HEK293 (cell line): ENCODE measurements around the gene LRRC26.

Source experiments
- CTCF ChIA-PET: fragments of 350-600 bp; formaldehyde crosslinking; extraction: SDS; loops from one replicate; lab custom pipeline; 2021; ENCODE audit warnings: antibody characterized with exemption; lab: Yijun Ruan, JAX
- POLR2A ChIA-PET: fragments of 300-600 bp; formaldehyde crosslinking; extraction: SDS; loops from one replicate; lab custom pipeline; 2020; ENCODE audit warnings: antibody characterized with exemption, inconsistent platforms; lab: Yijun Ruan, JAX
- H3K27ac ChIP-seq: fragments of 200-500 bp; sonication (Bioruptor generic); 2 replicates; pipeline ENCODE4 v1.5.1; 2014; ENCODE audit warnings: low read depth, low read length, control low read depth, inconsistent platforms; ENCODE audit errors: extremely low read depth
- H3K36me3 ChIP-seq, 2 experiments: fragments of 200-500 bp in 1 of 2; sonication (Bioruptor generic) in 1 of 2; 1 replicate in 1 of 2; 2 replicates in 1 of 2; pipeline ENCODE4 v1.5.1; 2014 to 2017; ENCODE audit warnings: inconsistent platforms in 2 of 2, low read length in 2 of 2; ENCODE audit not compliant: control insufficient read depth in 2 of 2, insufficient read depth in 1 of 2
- H3K4me1 ChIP-seq: fragments of 200-500 bp; sonication (Bioruptor generic); 2 replicates; pipeline ENCODE4 v1.5.1; 2014; ENCODE audit warnings: mild to moderate bottlenecking, low read length, inconsistent platforms; ENCODE audit not compliant: control insufficient read depth, insufficient read depth
- H3K4me3 ChIP-seq: 2 replicates; pipeline ENCODE4 v1.5.1; 2011; ENCODE audit warnings: low read depth, mild to moderate bottlenecking, control low read depth, low read length, moderate library complexity
- H3K9me3 ChIP-seq: fragments of 200-500 bp; sonication (Bioruptor generic); 2 replicates; pipeline ENCODE4 v1.5.1; 2014; ENCODE audit warnings: low read depth, low read length, inconsistent platforms; ENCODE audit not compliant: control insufficient read depth, insufficient read depth
- GLIS2 ChIP-seq: fragments of 450-650 bp; formaldehyde crosslinking; IDR thresholded peaks from 2 replicates; pipeline ENCODE4 v1.5.1; 2016; ENCODE audit warnings: missing biosample characterization, missing genetic modification characterization
- IKZF3 ChIP-seq: fragments of 450-650 bp; IDR thresholded peaks from 2 replicates; pipeline ENCODE4 v1.5.0; 2018; ENCODE audit warnings: missing biosample characterization, mild to moderate bottlenecking, missing genetic modification characterization, moderate library complexity
- MZF1 ChIP-seq: fragments of 450-650 bp; formaldehyde crosslinking; IDR thresholded peaks from 2 replicates; pipeline ENCODE4 v1.5.1; 2017; ENCODE audit warnings: missing biosample characterization, missing genetic modification characterization, borderline replicate concordance
- ZBTB8A ChIP-seq: fragments of 450-650 bp; formaldehyde crosslinking; IDR thresholded peaks from 2 replicates; pipeline ENCODE4 v1.5.1; 2016; ENCODE audit warnings: missing biosample characterization, missing genetic modification characterization
- ZFHX2 ChIP-seq: fragments of 450-650 bp; formaldehyde crosslinking; conservative IDR thresholded peaks from 2 replicates; pipeline ENCODE4 v1.5.1; 2016; ENCODE audit warnings: missing biosample characterization, missing genetic modification characterization
- ZFP3 ChIP-seq: fragments of 450-650 bp; formaldehyde crosslinking; IDR thresholded peaks from 2 replicates; pipeline ENCODE4 v1.5.1; 2016; ENCODE audit warnings: low read depth, missing biosample characterization, missing genetic modification characterization
- ZNF140 ChIP-seq: fragments of 450-650 bp; formaldehyde crosslinking; IDR thresholded peaks from 2 replicates; pipeline ENCODE4 v1.5.1; 2016; ENCODE audit warnings: missing biosample characterization, missing genetic modification characterization
- ZNF2 ChIP-seq: fragments of 450-650 bp; formaldehyde crosslinking; IDR thresholded peaks from 2 replicates; pipeline ENCODE4 v1.5.1; 2016; ENCODE audit warnings: missing biosample characterization, missing genetic modification characterization
- ZNF266 ChIP-seq: fragments of 450-650 bp; formaldehyde crosslinking; IDR thresholded peaks from 2 replicates; pipeline ENCODE4 v1.5.1; 2016; ENCODE audit warnings: missing biosample characterization, missing genetic modification characterization, low read depth
- ZNF366 ChIP-seq: fragments of 450-650 bp; formaldehyde crosslinking; conservative IDR thresholded peaks from 2 replicates; pipeline ENCODE4 v1.5.1; 2016; ENCODE audit warnings: missing biosample characterization, missing genetic modification characterization
- ZNF391 ChIP-seq: fragments of 450-650 bp; formaldehyde crosslinking; IDR thresholded peaks from 2 replicates; pipeline ENCODE4 v1.5.1; 2016; ENCODE audit warnings: low read depth, missing biosample characterization, missing genetic modification characterization, borderline replicate concordance
- ZNF394 ChIP-seq: fragments of 450-650 bp; formaldehyde crosslinking; IDR thresholded peaks from 2 replicates; pipeline ENCODE4 v1.5.1; 2016; ENCODE audit warnings: missing biosample characterization, missing genetic modification characterization, mild to moderate bottlenecking, moderate library complexity, borderline replicate concordance
- ZNF600 ChIP-seq: fragments of 450-650 bp; formaldehyde crosslinking; IDR thresholded peaks from 2 replicates; pipeline ENCODE4 v1.5.1; 2016; ENCODE audit warnings: missing biosample characterization, missing genetic modification characterization
- ZNF654 ChIP-seq: fragments of 450-650 bp; formaldehyde crosslinking; IDR thresholded peaks from 2 replicates; pipeline ENCODE4 v1.5.1; 2016; ENCODE audit warnings: low read depth, missing biosample characterization, missing genetic modification characterization
- ZNF670 ChIP-seq: fragments of 450-650 bp; formaldehyde crosslinking; IDR thresholded peaks from 2 replicates; pipeline ENCODE4 v1.5.1; 2016; ENCODE audit warnings: missing biosample characterization, missing genetic modification characterization, low read depth
- TF ChIP-seq, protein P1 (sequence below): fragments of 450-650 bp; formaldehyde crosslinking; IDR thresholded peaks from 2 replicates; pipeline ENCODE4 v1.5.1; 2016; ENCODE audit warnings: missing biosample characterization, missing genetic modification characterization, borderline replicate concordance
- TF ChIP-seq, protein P2 (sequence below): fragments of 450-650 bp; formaldehyde crosslinking; IDR thresholded peaks from 2 replicates; pipeline ENCODE4 v1.5.1; 2017; ENCODE audit warnings: missing biosample characterization, missing genetic modification characterization

Gene LRRC26

DNA sequence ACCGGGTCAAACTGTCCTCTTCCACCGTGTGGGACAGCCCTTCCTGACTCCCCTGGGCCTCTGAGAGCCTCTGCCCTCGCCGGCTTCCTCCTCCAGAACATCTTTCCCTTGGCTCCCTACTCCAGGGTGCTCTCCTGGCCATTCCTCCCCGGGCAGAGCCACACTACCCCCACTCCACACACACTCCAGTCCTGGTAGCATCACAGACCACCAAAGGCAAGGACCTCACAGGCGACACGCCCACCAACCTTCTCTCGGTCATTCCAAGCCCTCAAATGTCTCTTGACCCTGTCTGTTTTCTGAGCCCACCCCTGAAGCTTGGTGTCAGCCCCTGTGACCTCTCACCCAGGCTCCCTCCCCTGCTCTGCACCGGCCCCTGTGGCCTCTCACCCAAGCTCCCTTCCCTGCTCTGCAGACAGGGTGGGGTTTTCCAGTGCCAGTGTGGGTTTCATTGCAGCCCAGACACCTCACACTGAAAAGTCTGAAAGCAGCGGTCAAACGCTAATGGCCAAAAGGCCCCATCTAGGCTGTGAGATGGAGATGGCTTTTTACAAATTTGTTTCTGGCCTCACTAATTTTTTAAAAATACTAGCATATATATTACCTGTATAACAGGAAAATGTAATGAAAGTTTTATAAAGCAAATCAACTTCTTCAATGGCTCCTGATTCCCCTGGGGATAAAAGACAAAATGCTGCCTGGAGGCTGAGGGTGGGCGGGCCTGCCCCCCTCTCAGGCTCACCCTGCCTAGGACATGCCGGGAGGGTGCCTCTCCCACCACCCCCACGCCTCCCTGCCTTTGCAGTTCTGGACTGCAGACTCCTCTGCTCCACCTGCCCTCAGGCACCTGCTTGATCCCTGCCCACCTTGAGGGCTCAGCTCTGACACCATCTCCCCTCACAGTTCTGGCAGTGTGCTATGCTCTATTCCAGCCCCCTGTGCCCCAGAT lies 10.5 kb downstream of the LRRC26 start (continued):
- TF ChIP-seq, protein P1, sequence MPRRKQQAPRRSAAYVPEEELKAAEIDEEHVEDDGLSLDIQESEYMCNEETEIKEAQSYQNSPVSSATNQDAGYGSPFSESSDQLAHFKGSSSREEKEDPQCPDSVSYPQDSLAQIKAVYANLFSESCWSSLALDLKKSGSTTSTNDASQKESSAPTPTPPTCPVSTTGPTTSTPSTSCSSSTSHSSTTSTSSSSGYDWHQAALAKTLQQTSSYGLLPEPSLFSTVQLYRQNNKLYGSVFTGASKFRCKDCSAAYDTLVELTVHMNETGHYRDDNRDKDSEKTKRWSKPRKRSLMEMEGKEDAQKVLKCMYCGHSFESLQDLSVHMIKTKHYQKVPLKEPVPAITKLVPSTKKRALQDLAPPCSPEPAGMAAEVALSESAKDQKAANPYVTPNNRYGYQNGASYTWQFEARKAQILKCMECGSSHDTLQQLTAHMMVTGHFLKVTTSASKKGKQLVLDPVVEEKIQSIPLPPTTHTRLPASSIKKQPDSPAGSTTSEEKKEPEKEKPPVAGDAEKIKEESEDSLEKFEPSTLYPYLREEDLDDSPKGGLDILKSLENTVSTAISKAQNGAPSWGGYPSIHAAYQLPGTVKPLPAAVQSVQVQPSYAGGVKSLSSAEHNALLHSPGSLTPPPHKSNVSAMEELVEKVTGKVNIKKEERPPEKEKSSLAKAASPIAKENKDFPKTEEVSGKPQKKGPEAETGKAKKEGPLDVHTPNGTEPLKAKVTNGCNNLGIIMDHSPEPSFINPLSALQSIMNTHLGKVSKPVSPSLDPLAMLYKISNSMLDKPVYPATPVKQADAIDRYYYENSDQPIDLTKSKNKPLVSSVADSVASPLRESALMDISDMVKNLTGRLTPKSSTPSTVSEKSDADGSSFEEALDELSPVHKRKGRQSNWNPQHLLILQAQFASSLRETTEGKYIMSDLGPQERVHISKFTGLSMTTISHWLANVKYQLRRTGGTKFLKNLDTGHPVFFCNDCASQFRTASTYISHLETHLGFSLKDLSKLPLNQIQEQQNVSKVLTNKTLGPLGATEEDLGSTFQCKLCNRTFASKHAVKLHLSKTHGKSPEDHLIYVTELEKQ (tag by site-specific recombination), result no peak
- TF ChIP-seq ZNF366 (tag by site-specific recombination), result no peak
- TF ChIP-seq ZNF670 (tag by site-specific recombination), result no peak
- peak; percentile 79 for TF ChIP-seq ZFHX2
- TF ChIP-seq ZFP3, result no peak
- no peak for TF ChIP-seq ZNF266 (tag by site-specific recombination)
- TF ChIP-seq, all 188 proteins: peak for 6

DNA sequence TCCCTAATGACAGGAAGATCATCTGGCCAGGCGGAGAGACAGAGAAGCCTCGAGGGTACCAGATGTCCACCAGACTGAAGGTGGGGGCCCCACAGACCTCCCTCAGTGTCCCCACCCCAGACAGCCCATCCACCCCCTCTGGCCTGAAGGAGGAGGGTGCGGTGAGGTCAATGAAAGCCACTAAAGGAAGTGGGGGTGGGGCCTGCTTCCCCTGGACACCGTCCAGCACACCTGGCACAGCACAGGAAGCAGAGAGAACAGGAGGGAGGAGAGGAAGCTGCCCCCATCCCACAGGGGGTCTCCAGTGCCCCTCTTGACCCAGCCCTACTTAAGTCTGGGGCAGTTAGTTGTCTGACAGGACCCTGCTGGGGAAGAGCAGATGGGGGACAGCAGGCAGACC lies 11.2 kb downstream of the LRRC26 start:
- no peak for TF ChIP-seq ZBTB8A (tag by site-specific recombination)
- TF ChIP-seq GLIS2 (tag by site-specific recombination), result 0 out of 2 replicates have a peak, but pooled peaks have one; percentile 23
- no peak for TF ChIP-seq ZNF391
- Histone ChIP-seq H3K4me3 (no peak overlapping the region), H3K9me3 (no peaks in the 10 kb centered on the region), H3K36me3 (no peaks in the 10 kb centered on the region), H3K27ac (no peak overlapping the region), H3K4me1 (no peaks in the 10 kb centered on the region)
- ChIA-PET CTCF (interaction anchor here (0.9 kb wide), 1 partner anchor 8 kb away, joined by 3 read pairs; no protein-coding TSS in a partner anchor), POLR2A (interaction anchor here (1.1 to 2.3 kb wide), 2 partner anchors 30 to 82 kb away, joined by 3 to 11 read pairs; partner anchors contain the start of gene TUBB4B)

DNA sequence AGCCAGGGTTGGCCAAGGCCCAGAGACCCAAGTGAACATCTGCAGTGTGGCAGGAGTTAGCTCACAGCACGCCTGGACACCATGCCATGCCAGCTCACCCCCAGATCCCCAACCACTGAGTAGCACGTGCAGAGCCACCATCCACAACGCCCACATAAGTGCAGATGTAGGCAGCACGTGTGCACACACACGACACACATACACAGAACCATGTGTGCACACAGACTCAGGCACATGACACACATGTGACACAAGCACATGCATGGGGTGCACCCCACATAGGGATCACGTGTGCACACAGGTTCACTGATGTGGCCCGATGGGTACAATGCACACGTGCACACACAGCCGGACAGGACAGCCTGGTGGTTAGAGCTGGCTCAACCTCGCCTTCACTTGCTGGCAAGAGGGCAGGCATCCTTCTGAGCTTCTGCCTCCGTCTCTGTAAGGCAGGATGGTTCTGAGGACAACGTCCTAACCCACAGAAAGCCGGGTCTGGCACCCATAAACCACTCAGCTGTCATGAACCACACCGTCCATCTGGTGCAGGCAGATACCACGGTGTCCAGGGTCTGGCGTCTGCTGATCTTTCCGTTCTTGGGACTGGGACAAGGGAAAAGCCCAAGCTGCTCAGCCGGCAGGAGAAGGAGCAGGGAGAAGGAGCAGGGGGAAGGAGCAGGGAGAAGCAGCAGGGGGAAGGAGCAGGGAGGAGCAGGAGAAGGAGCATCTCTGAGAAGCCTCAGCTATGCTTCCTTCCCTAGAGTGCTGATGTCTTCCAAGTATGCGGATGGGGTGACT lies 12.0 kb downstream of the LRRC26 start:
- ChIA-PET CTCF (interaction anchor here (0.7 to 1.1 kb wide), 5 partner anchors 9 to 128 kb away, joined by 3 read pairs; partner anchors contain the start of gene RNF224), POLR2A (interaction anchor here (0.7 to 2.3 kb wide), 9 partner anchors 11 to 83 kb away, joined by 3 to 12 read pairs (median 4); partner anchors contain the start of genes LRRC26, MAN1B1 and TUBB4B)
- TF ChIP-seq MZF1 (tag by site-specific recombination) (0 out of 2 replicates have a peak, but pooled peaks have one; percentile 63), ZNF654 (tag by site-specific recombination) (no peak), ZNF600 (tag by site-specific recombination) (peak; percentile 72), ZNF394 (tag by site-specific recombination) (peak; percentile 95), IKZF3 (tag by site-specific recombination) (peak; percentile 43; the same call in 1 of the 2 replicates), ZNF2 (tag by site-specific recombination) (peak; percentile 57; the same call in 1 of the 2 replicates), ZNF140 (tag by site-specific recombination) (no peak)
- TF ChIP-seq, protein P2, sequence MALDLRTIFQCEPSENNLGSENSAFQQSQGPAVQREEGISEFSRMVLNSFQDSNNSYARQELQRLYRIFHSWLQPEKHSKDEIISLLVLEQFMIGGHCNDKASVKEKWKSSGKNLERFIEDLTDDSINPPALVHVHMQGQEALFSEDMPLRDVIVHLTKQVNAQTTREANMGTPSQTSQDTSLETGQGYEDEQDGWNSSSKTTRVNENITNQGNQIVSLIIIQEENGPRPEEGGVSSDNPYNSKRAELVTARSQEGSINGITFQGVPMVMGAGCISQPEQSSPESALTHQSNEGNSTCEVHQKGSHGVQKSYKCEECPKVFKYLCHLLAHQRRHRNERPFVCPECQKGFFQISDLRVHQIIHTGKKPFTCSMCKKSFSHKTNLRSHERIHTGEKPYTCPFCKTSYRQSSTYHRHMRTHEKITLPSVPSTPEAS (tag by site-specific recombination), result peak; percentile 73
- H3K36me3 ChIP-seq, result no peaks in the 10 kb centered on the region
- no peaks in the 10 kb centered on the region for H3K4me1 ChIP-seq
- H3K9me3 ChIP-seq, result no peaks in the 10 kb centered on the region
- H3K4me3 ChIP-seq, result no peak overlapping the region
- H3K27ac ChIP-seq, result no peak overlapping the region
